Stimulated activated CD4-positive, alpha-beta T cell treated with anti-CD3 and anti-CD28 coated beads, Interleukin-1b, Interleukin-23, amount 100 ng/mL, for 48 hours (primary cell): ENCODE data around the gene TRIP10.

Experiments
- DNase-seq: peaks from one replicate; pipeline ENCODE4 v3.0.0-alpha.2; 2020

The TRIP10 gene

DNA sequence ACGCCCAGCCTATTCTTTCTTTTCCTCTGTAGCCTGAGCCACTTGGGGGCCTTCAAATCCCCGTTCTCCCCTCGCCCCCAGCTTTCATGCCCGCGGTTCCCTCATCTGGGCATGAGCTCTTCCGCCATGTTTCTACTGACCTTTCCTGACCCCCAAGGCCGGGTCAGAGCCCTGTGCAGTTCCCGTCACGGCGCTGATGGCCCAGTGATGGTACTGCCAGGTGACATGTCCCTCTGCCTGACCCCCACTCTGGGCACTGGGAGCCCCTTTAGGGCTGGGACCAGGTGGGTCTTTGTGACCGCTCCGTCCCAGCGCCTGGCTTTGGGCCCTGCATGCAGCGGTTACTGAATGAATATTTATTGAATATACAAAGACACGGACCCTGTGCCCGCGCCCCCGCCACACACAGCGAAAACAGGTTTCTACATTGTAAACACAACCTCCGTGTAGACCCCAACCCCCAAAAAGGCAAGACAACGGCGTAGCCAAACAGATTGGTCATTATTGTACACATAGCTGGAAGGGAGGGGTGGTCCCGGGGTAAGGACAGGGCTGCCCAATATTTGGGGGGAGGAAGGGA, 9.8 kb upstream of the TRIP10 start:
- no peak for DNase-seq

DNA sequence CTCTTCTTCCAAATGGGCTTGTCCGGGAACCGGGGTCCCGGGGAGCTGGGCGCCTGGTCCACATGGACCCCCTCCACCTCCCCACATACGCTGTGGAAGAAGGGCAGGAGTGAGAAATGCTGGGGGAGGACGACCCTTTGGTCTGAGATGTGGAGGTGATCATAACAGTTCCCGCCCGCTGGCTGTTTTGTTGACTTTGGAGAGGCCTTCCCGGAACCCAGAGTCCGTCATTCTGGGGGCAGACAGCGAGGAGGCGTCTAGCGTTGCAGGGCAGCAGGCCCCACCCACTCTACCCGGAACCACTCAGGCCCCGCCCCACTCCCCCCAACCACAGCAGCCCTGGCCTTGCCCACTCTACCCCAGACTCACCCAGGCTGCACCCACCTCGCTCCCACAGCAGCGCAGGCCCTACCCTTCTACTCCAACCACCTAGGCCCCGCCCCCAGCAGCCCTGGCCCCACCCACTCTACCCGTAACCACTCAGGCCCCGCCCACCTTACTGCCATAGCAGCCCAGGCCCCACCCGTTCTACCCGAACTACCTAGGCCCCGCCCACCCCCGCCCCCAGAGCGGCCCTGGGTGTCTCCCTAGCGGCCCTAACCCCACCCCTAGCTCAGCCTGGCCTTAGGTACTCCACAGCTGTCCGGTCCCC, 9.2 kb upstream of the TRIP10 start:
- DNase-seq, result peak; percentile 62

DNA sequence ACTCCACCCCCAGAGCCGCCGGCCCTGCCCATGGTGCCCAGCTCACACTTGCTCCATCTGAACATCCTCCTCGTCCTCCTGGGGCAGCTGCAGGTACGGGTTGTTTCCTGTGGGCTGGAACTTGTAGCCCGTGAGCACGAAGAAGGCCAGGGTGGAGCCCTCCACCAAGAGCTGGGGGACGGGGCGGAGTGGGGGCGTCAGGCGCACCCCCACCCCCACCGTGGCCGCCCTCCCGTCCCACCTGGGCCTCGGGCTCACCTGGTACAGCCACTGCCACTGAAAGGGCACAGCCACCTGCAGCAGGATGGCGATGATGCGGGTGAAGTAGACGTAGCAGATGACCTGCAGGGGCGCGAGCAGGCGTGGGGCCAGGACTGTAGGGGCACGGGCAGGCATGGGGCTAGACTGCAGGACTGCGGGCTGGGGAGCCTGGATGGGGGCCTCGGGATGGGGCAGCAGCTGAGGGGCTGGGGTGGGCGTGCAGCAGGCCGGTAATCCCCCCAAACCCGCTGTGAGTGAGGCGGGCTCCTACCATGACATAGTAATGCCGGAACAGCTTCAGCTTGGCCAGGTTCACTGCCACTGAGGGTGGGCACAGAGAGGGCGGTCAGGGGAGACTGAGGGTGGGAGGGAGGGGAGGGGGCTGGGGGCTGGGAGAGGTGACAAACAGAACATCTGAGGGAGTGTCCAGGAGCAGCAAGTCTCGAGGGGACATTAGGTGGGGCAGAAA, 8.4 kb upstream of the TRIP10 start:
- DNase-seq, result no peak

DNA sequence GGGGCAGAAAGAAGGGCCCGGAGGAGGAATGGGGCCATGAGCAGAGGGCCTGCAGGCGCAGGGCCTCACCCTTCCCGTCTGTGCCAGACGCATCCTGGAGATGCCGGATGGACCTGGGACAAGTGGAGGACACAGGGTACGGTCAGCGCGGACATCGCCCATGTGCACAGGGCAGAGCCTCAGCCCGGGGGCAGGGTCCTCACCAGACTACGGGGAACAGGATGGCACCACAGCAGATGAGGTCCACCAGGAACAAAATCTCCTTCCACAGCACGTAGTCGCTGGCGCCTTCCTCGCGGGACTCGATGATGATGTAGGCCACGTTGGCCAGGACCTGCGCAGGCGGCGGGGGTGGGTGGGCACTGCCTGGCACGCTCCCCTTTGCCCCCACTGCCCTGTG, 7.7 kb upstream of the TRIP10 start:
- DNase-seq, result no peak

DNA sequence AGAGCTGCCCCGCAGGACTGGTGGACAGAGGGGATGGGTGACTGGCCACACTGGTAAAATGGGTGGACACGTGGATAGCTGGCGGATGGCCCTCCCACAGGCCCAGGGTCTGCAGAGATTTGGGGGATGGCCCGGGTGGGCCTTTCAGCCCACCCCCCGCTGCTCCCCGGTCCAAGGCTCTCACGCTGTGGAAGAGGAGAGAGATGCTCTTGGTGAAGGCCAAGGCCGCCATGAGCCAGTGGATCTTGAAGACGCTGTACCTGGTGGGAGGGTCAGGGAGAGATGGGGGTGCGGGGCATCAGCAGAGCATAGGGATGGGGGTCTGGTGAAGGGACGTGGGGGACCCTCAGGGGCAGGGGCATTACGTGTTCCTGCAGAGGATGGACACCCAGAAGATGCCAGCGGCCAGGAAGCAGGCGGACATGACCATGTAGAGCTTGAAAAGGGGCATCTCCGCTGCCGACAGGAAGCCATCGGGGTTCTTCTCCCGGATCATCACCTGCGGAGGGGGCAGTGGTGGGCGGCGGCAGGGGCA, 6.6 kb upstream of the TRIP10 start:
- no peak for DNase-seq

DNA sequence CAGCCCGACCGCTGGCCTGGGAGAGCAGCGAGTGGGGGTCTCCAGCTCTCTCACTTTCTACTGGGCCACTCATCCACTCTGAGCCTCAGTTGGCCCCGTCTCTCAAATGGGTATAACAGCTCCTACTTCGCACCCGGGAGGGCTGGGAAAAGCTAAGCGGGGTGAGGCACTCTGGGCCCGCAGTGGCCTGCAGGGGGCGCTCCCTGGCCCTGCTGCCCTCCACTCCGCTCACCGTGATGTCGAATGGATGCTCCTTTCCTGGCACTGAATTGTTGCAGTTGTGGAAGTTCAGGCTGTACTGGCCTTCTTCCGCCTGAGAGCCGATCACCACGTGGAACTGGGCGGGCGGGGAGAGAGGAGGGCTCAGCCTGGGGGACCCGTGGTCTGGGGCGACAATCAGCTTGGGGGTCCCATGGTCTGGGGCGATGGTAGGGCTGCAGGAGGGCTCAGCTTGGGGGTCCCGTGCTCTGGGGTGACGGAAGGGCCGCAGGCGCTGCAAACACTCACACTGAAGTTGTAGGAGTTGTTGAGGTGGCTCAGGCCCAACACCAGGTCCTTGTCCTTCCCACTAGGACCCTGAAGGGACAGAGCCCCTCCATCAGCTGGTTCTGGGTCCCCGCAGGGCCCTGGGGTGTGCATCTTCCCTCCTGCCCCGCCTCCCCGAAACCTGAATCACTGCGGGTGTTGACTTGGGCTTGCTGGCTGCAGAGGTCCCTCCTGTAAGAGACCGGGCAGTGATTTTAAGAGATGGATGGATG, 6.0 kb upstream of the TRIP10 start:
- DNase-seq, result no peak

DNA sequence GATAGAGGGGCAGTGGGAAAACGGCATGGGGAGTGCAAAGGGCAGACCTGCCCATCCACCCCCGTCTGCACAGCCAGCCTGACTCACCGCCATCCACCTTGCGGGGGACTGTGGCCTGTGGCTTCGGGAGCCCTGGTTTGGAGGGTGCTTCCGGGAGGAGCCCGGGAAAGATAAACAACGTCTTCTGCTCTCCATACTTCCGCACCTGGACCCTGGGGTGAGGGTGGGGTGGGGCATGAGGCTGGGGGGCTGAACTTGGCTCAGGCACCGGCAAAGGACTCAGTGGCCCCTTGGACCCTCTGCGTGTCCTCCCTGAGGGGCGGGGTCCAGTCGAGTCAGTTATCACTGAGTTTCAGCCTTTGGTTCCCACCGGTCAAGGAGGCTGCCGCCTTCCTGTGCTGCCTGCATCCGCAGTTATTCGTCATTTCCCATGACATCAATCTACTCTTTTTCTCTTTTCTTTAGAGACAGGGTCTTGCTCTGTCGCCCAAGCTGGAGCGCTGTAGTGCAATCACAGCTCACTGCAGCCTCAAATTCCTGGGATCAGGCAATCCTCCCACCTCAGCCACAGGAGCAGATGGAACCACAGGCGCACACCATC, 5.3 kb upstream of the TRIP10 start:
- no peak for DNase-seq

DNA sequence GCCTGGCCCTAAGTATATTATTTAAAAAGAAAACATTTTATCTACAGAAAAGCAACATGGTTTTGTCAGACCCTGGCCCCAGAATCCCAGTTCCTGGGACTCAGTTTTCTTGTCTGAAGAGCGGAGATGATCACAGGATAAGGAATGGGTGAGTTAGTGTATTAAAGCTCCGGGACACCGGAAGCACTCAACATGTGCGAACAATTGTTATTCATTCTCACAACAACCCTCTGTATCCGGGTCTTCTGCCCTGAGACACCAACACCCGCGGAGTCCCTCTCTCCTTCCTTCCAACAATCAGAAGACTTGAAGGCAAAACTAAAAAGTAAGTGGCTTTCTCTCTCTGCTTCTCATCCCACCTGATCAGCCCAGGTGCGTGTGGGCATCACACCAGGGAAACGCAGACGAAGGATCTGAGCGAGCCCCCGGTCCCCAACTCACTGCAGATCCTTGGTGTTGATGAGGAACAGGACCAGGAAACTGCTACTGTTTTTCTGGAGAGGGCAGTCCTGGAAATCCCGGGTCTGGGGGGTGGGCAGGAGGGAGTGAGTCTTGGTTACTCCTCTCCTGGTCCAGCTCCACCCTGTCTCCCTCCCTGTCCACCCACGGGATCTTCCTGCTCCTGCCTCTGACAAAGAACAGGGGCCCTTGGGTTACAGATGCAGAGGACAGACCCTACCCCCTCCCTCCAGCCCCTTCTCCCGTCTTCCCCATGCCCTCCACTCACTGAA, 4.1 kb upstream of the TRIP10 start:
- DNase-seq, result no peak

DNA sequence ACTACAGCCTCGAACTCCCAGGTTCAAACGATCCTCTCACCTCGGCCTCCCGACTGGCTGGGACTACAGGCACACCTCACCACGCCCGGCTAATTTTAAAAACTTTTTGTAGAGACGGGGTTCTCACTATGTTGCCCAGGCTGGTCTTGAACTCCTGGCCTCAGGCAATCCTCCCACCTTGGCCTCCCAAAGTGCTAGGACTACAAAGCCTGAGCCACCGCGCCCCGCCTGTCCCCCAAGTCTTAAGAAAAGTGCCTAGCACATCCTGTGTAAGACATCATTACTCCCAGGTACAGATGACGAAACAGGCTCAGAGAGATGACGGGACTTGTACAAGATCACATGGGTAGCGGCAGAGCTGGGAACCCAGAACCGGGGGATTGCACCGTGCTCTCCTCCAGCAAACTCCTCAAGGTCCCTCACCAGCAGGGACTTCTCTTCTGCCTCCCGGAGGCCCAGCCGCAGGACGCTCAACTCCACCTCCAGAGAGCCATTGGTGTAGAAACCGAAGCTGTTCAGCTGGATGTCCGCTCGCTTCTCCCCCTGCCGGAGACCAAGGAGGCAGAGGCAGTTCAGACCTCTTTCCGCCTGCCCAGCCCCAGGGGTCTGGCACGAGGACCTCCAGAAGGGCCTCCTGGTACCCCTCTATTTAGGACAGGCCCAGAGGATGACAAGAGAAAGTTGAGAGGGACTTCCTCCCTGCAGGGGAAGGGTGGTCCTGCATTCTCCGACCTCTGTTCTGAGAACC, 3.1 kb upstream of the TRIP10 start:
- peak; percentile 77 for DNase-seq

DNA sequence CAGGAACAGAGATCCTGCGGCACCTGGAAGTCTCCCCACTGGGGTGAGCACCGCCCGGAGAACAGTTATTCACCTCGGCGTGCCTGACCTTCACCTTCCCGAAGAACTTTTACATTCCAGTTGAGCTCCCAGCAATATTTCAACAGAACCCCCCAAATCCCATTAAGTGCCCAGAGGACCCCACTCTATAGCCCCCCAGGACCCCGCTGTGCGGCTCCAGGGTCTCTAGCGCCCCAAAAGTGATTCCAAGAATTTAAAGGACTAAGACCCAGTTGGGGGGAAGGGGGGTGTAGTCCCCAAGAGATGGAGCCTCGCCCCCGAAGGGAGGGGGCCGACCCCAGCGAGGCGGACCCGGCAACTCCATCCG, 2.6 kb upstream of the TRIP10 start:
- no peak for DNase-seq

DNA sequence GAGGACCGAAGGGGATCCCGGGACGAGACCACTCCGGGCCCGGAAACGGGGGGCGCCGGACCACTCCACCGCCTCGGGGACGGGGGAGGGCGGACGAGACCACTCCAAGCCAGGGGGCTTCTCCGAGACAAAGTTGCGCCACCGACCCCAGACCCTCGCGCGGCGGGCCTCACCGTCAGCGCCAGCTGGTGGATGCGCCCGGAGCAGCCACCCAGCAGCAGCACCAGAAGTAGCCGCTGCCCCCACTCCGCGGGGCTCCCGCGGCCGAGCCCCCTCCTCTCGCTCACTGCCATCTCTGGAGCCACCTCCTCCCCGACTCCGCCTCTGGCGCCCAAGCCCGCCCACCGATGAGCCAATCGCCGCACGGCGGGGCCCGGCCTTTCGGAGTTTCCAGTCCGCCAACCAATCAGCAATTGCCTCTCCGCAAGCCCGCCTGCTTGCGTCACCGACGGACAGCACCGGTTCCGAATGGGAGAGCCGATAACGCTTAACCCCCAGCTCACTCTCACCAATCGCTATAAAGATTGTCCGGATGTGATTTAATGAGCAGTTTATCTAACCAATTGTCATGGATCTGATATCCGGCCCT, 2.1 kb upstream of the TRIP10 start, which contains the start of gene GPR108:
Gene GPR108 (minus strand): TSS at position 297 of the 589 bp plus-strand sequence. CDS start 4 bp downstream, at position 293.
- peak; percentile 100 for DNase-seq

DNA sequence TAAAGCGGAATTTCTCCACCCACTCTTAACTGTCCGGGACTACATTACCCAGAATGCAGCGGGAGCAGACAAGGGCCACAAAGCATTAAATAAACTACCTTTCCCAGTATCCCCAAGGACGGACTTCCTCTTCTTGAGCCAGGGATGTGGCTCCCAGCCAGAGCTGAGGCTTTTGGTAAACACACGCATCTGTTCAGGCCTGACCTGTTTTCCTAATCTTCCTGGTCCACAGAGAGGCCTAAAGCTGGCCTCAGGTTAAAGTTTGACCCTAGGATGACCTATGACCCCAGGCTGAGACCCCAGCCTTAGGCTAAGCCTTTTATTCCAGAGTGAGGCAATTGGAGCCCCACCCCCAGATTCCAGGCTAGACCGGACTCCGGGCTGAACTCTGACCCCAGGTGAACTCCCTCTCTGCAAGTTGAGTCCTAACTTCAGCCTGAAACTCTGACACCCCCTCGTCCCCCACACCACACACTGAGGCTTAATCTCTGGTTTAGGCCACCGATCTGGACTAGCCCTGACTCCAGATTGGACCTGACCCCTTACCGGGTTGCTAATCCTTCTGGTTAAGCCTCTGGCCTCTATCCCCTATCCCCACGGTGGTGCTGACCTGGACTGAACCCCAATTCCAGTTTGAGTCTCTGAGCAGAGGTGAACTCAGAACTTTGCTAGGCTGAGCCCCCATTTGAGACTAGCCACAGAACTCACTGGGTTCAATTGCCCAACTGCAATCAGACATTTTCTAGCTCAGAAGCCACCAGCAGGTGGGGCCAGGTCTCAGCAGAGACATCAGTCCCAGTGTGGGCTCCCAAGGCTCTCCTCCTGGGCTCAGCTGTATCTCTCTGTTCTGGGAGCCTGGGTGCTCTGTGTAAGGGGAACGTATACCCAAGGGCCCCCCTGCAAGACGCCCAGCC, 1.4 kb upstream of the TRIP10 start:
- peak; percentile 85 for DNase-seq

DNA sequence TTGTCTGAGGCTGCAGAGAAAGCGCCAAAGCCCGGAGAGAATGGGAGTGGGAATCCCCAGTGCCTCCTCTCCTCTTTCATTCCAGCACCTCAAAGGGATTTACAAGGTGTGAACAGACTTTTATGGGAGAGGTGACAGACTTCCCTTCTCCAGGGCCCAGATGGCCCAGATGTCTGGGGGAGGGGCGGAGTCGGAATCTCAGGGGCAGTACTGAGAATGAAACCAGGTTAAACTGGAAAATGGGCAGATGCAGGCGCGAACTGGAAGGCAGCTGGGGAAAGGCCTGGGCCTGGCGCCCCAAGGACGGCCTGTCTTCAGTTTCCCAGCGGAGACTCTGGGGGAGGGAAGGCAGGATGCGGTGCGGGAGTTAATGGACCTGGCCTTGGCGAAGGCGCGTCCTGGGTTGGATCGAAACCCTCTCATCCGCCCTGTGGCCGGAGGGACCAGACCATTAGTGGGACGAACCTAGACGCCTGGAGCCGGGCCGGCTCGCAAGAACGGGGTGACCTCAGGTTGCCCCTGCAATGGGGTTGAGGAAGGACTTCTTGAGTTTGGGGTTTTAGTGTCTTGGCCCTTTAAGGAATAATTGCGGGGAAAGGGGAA, 592 bp upstream of the TRIP10 start:
- peak; percentile 30 for DNase-seq

DNA sequence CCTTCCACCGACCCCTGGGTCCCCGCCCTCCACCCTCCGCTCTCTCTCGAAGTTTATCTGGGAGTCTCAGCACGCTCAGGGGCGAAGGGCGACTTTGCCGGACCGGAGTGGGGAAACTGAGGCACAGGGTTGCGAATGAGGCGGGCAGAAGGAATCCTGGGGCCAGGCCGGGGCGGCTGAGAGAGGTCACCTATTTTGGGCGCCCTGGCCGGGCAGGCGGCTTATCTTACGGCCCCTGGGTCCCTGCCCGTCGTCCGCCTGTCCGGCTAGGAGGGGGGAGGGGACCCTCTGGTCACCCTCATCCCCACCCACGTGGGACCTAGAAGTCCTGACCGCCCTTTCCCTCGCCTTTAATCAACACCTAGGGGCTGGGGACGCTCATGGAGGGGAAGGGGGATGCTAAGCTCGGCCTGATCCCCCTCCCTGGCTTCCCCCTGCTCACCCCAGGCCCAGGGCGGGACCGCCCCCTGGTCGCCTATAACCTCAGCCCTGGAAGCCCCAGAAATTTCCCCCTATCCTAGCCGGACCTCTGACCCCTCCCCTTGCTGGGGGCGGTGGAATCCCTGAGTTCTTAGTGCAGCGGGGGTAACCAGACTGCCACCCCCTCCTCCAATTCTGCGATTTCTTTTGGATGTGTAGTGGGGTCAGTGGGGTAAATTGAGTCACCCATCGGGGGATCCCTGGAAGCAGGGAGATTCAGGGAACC, 556 bp downstream of the TRIP10 start:
- DNase-seq, result peak; percentile 29

DNA sequence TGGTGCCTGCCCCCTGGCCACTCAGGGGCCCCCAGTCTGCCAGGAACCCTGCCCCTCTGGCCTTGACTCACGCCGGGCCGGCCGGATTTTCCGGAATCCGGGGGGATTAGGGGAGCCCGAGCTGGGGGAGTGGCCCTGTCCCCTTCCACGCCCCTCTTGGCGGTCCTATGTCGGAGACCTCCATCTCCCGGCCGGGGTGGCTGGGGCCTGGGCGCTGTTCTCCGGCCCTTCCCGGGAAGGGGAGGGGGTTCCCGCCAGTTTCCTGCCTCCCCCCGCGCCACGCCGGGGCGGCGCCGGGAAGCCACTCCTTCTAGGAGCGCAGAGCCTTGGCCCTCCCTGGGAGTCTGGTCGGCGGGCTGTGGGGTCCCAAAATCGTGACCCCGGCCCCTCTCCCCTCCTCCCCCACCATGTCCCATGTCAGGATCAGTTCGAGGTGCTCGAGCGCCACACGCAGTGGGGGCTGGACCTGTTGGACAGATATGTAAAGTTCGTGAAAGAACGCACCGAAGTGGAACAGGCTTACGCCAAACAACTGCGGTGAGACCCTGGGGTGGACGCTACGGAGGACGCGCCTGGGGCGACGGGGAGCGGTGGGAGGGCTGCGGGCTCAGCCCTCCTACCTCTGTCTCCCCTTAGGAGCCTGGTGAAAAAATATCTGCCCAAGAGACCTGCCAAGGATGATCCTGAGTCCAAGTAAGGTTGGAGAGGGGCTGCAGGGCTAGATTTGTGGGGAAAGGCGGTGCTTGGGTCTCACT, 1.3 kb downstream of the TRIP10 start:
- DNase-seq, result no peak

DNA sequence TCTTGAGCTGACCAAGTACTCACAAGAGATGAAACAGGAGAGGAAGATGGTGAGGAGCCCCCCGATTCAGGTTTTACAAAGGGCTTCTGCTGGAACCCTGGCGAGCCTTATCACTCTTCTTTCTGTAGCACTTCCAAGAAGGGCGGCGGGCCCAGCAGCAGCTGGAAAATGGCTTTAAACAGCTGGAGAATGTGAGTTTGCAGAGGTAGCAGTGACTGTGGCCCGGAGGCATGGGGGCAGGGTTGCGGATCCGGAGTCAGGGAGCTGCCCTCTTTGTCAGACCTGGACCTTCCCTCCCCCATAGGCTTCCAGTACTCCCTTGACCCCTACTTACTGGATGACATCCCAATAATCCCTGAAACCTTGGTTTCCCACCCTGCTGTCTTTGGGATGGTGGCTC, 3.6 kb downstream of the TRIP10 start:
- no peak for DNase-seq

DNA sequence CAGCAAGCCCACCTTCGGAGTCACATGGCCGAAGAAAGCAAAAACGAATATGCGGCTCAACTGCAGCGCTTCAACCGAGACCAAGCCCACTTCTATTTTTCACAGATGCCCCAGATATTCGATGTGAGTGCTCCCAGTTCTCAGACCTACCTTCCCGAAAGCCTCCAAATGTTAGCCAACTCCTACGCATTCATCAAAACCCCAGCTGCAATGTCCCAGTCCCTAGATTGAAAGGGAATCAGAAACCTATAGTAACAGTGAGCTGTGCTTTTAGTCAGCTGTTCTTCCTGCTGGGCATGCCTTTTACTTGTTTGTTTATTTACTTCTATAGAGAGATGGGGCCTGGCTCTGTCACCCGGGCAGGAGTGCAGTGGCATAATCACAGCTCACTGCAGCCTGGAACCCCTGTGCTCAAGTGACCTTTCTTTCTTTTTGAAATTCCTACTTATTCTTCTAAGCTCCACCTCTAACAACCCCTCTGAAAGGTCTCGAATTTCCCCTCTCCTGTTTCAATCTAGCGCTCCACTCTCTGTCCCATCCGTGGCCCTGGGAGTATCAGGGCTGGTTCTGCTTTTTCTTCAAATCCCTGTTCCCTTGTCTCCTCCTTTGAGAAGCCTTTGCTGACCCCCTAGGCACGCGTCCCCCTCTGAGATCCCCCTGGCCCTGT, 4.4 kb downstream of the TRIP10 start:
- DNase-seq, result no peak
